Activated naive CD4-positive, alpha-beta T cell treated with anti-CD3 and anti-CD28 coated beads, Interleukin-2, amount 10 ng/mL, durations not matched to agents 5 hours and 36 hours (primary cell): ENCODE measurements around the gene RRAGD. TPM values are rescaled to one million over a fixed set of nuclear protein-coding genes. Genes with fewer than 3 reads are reported as not detected.

ENCODE experiments used
- total RNA-seq, 2 experiments: library from RNA; stranded (reverse); gene quantifications; one replicate each; pipeline ENCODE4 v1.2.3, GENCODE V29; 2021

The RRAGD gene, protein sequence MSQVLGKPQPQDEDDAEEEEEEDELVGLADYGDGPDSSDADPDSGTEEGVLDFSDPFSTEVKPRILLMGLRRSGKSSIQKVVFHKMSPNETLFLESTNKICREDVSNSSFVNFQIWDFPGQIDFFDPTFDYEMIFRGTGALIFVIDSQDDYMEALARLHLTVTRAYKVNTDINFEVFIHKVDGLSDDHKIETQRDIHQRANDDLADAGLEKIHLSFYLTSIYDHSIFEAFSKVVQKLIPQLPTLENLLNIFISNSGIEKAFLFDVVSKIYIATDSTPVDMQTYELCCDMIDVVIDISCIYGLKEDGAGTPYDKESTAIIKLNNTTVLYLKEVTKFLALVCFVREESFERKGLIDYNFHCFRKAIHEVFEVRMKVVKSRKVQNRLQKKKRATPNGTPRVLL
- 10 to 100 TPM; 10.8 to 12.4 TPM for total RNA-seq

GRCh38 chr6:89412071-89413005, at the start of gene RRAGD:
RRAGD (minus strand) TSS chr6:89412273; CDS start chr6:89411993, 280 bp downstream.

GRCh38 chr6:89432875-89433251, 20.8 kb upstream of the RRAGD start, which contains the start of gene ANKRD6:
ANKRD6 (plus strand) TSS chr6:89433152; CDS start chr6:89566977, 133,825 bp downstream.

GRCh38 chr6:89352278-89353117, 59.6 kb downstream of the RRAGD start, which contains the start of gene UBE2J1:
UBE2J1 (minus strand) TSS chr6:89352722; CDS start chr6:89352569, 153 bp downstream.

DNA sequence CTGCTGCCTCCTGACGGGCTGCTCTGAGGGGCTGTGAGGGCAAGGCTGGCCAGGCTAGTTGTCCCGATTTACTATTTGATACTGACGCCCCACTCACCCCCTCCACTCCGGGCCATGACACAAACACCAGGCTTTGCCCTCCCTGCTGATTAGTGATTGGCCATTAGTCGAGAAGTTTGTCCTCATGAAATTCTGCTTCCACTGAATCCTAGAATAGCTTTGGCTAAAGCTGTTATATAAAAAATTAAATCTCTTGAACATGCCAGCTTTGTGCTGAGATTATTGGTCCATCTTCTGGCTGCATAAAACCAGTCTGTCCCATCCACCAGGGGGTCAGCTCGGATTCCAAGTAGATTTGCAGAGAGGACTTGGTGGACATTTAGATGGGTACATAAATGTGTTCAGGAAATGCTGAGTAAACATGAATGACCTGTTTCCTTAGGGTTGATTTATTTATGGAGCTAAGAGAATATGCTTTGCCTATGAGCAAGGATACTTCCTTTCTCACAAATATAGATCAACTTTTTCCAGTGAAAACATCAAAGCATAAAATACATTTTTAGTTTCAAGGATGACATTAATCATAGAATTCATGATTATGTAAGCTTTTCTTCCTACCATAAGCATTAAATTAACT, 96.7 kb downstream of the RRAGD start, which contains the start of gene GABRR2:
GABRR2 (minus strand) TSS at position 51 of the 637 bp plus-strand sequence. CDS start 134 bp downstream, outside the sequence.

Other genes with a start within 250 kb of the RRAGD start
- gene GABRR1, start 194.9 kb downstream of the RRAGD start, total RNA-seq = not detected
- gene GABRR2, start 97.0 kb downstream of the RRAGD start, total RNA-seq = under 1 TPM; 0.23 to 0.36 TPM
- 10 to 100 TPM; 31.9 to 32.6 TPM for gene UBE2J1, start 59.6 kb downstream of the RRAGD start, total RNA-seq
- 1 to 10 TPM; 6.5 to 7.8 TPM for gene ANKRD6, start 20.9 kb upstream of the RRAGD start, total RNA-seq
- gene LYRM2, start 226.5 kb upstream of the RRAGD start, total RNA-seq = 10 to 100 TPM; 34.2 to 37.2 TPM